ENCODE measurements around the gene CD164L2.
"Not testable (repeated sequence)": the region's sequence is repeated elsewhere in the genome, so short reads cannot be mapped to it uniquely, and the experiment has no call there.

Gene CD164L2

DNA sequence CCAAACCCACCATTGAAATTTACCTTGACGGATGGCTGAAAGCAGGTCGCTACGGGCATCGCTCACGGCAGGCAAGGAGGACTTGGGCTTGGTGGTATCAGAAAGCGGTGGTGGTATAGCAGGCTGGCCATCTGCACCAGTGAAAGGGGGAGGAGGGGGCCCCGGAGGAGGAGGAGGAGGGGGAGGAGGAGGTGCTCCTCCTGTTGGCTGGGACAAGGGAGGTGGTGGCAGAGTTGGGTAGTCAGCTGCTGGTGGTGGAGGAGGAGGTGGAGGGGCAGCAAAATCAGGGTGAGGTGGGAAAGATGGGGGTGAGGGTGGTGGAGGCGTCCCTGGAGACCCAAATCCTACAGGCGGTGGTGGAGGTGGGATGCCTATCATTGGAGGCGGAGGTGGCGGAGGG is 26.5 kb upstream of the CD164L2 start:
- Histone ChIP-seq H3K27me3 (ENCODE audit: insufficient read depth, low read length, poor library complexity) (no peaks in the 10 kb centered on the region), H3K56ac (ENCODE audit: low read length) (peak overlapping the region; percentile 7), H2AK5ac (ENCODE audit: low read length) (no peak overlapping the region), H3K4me2 (ENCODE audit: low read length) (no peak overlapping the region), H3K4me3 (ENCODE audit: low read length) (no peak overlapping the region), H3K36me3 (ENCODE audit: control insufficient read depth, insufficient read depth, low read length) (peaks cover 11% of the 10 kb centered on the region), H3K9ac (ENCODE audit: low read length) (no peak overlapping the region), H3K4ac (ENCODE audit: low read depth, low read length) (no peak overlapping the region), H3K27ac (ENCODE audit: low read depth, low read length) (no peak overlapping the region), H4K8ac (ENCODE audit: low read depth, low read length) (no peak overlapping the region), H4K5ac (ENCODE audit: low read length) (no peak overlapping the region), H2BK120ac (ENCODE audit: low read depth, low read length) (no peak overlapping the region), H3K79me1 (ENCODE audit: low read length) (no peaks in the 10 kb centered on the region), H2BK5ac (ENCODE audit: low read length) (no peak overlapping the region), H3K23ac (ENCODE audit: low read length) (no peak overlapping the region), H2BK15ac (replicated peaks; ENCODE audit: low read depth) (no peak overlapping the region), H3K79me2 (ENCODE audit: control insufficient read depth, insufficient read depth, low read length) (no peaks in the 10 kb centered on the region), H3K4me1 (ENCODE audit: control insufficient read depth, low read depth, low read length) (peaks cover 4% of the 10 kb centered on the region), H3K18ac (ENCODE audit: low read length) (no peak overlapping the region)
- no CpG with 5 or more reads among the region's 11 CpGs for WGBS (ENCODE audit: extremely low coverage, insufficient coverage, low lambda C conversion rate)
- no peak for DNase-seq

DNA sequence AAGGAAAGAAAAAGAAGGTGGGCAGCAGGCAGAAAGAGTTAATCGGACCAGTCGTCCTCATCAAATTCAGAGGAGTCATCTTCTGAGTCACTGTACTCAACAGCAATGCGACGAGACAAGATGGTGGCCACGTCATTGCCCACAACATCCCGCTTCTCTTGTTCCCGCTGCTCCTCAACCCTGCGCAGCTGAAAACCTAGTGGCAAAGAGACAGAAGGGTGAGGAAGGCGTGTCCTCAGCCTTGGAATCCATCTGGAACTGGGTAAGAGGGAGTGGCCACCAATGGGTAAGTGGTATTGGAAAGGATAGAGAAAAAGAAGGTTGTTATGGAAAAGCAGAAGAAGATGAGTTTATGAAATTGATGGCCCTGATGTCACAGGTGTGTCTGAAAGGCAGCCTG is 25.0 kb upstream of the CD164L2 start:
- H3K9ac ChIP-seq (ENCODE audit: low read length) = no peak overlapping the region
- no peak overlapping the region for H3K23ac ChIP-seq (ENCODE audit: low read length)
- no peak overlapping the region for H3K4ac ChIP-seq (ENCODE audit: low read depth, low read length)
- DNase-seq = no peak
- no peak overlapping the region for H3K27ac ChIP-seq (ENCODE audit: low read depth, low read length)
- no CpG with 5 or more reads among the region's 9 CpGs for WGBS (ENCODE audit: extremely low coverage, insufficient coverage, low lambda C conversion rate)
- no peak overlapping the region for H2BK15ac ChIP-seq (replicated peaks; ENCODE audit: low read depth)
- H3K36me3 ChIP-seq (ENCODE audit: control insufficient read depth, insufficient read depth, low read length) = peaks cover 10% of the 10 kb centered on the region
- H4K5ac ChIP-seq (ENCODE audit: low read length) = no peak overlapping the region
- no peaks in the 10 kb centered on the region for H3K79me2 ChIP-seq (ENCODE audit: control insufficient read depth, insufficient read depth, low read length)
- H3K4me3 ChIP-seq (ENCODE audit: low read length) = no peak overlapping the region
- H3K4me1 ChIP-seq (ENCODE audit: control insufficient read depth, low read depth, low read length) = peaks cover 4% of the 10 kb centered on the region
- no peak overlapping the region for H2BK120ac ChIP-seq (ENCODE audit: low read depth, low read length)
- H4K8ac ChIP-seq (ENCODE audit: low read depth, low read length) = no peak overlapping the region
- no peak overlapping the region for H2BK5ac ChIP-seq (ENCODE audit: low read length)
- H2AK5ac ChIP-seq (ENCODE audit: low read length) = no peak overlapping the region
- no peak overlapping the region for H3K18ac ChIP-seq (ENCODE audit: low read length)
- H3K27me3 ChIP-seq (ENCODE audit: insufficient read depth, low read length, poor library complexity) = no peaks in the 10 kb centered on the region
- H3K4me2 ChIP-seq (ENCODE audit: low read length) = no peak overlapping the region
- H3K79me1 ChIP-seq (ENCODE audit: low read length) = no peaks in the 10 kb centered on the region
- H3K56ac ChIP-seq (ENCODE audit: low read length) = no peak overlapping the region

DNA sequence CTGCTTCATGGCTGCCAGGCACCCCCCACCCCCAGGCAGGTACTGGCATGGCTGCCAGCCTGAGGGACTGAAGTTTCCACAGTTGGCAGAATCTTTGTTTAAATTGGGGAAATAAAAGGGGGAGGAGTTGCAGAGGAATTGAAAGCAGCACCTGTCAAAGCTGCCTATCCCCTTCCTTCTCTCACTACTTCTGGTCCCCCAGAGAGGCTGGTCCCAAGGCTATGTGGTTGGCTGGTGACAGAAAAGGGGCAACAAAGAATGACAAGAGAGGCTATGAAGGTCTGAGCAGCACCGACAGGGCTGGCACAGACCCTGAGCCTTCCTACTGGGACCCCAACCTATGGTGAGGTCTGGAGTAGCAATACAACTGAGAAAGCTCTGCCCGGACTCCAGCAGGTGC is 23.7 kb upstream of the CD164L2 start:
- DNase-seq; H3K4me1 ChIP-seq (ENCODE audit: control insufficient read depth, low read depth, low read length); H3K27ac ChIP-seq (ENCODE audit: low read depth, low read length): not testable (repeated sequence)

DNA sequence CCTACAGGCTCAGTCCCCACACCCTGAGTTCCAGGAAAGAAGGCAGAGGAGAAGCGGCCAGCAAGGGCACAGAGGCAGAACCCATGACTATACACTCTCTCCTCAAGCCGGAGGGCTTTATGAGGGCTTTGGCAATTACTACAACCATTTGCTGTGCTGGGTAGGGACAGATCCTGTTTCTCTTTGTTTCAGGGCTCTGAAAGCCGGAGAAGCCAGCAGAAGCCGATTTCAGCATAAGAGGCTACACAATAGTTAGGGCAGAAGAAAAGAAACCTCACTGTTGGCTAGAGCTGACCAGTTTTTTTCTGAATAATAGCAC is 23.2 kb upstream of the CD164L2 start:
- no peak overlapping the region for H4K5ac ChIP-seq (ENCODE audit: low read length)
- no peak overlapping the region for H2AK5ac ChIP-seq (ENCODE audit: low read length)
- no peak overlapping the region for H4K8ac ChIP-seq (ENCODE audit: low read depth, low read length)
- H3K4ac ChIP-seq (ENCODE audit: low read depth, low read length) = no peak overlapping the region
- H3K27ac ChIP-seq (ENCODE audit: low read depth, low read length) = peak overlapping the region; percentile 69
- no peak overlapping the region for H3K4me3 ChIP-seq (ENCODE audit: low read length)
- DNase-seq = no peak
- H3K18ac ChIP-seq (ENCODE audit: low read length) = no peak overlapping the region
- no peaks in the 10 kb centered on the region for H3K79me2 ChIP-seq (ENCODE audit: control insufficient read depth, insufficient read depth, low read length)
- WGBS (ENCODE audit: extremely low coverage, insufficient coverage, low lambda C conversion rate) = no CpG with 5 or more reads among the region's 4 CpGs
- H3K36me3 ChIP-seq (ENCODE audit: control insufficient read depth, insufficient read depth, low read length) = peaks cover 8% of the 10 kb centered on the region
- H3K79me1 ChIP-seq (ENCODE audit: low read length) = no peaks in the 10 kb centered on the region
- peaks cover 4% of the 10 kb centered on the region for H3K4me1 ChIP-seq (ENCODE audit: control insufficient read depth, low read depth, low read length)
- H2BK5ac ChIP-seq (ENCODE audit: low read length) = no peak overlapping the region
- H3K56ac ChIP-seq (ENCODE audit: low read length) = peak overlapping the region; percentile 73
- no peak overlapping the region for H3K4me2 ChIP-seq (ENCODE audit: low read length)
- no peak overlapping the region for H3K23ac ChIP-seq (ENCODE audit: low read length)
- no peak overlapping the region for H2BK120ac ChIP-seq (ENCODE audit: low read depth, low read length)
- no peak overlapping the region for H2BK15ac ChIP-seq (replicated peaks; ENCODE audit: low read depth)
- peak overlapping the region; percentile 53 for H3K9ac ChIP-seq (ENCODE audit: low read length)
- H3K27me3 ChIP-seq (ENCODE audit: insufficient read depth, low read length, poor library complexity) = no peaks in the 10 kb centered on the region

More for the DNA sequence above, 23.7 kb upstream of the CD164L2 start:
- H3K36me3 ChIP-seq (ENCODE audit: control insufficient read depth, insufficient read depth, low read length); H2AK5ac ChIP-seq (ENCODE audit: low read length); H3K56ac ChIP-seq (ENCODE audit: low read length); H3K4ac ChIP-seq (ENCODE audit: low read depth, low read length); H4K8ac ChIP-seq (ENCODE audit: low read depth, low read length); H3K9ac ChIP-seq (ENCODE audit: low read length); H2BK120ac ChIP-seq (ENCODE audit: low read depth, low read length); H3K4me2 ChIP-seq (ENCODE audit: low read length); H2BK15ac ChIP-seq (replicated peaks; ENCODE audit: low read depth); H3K4me3 ChIP-seq (ENCODE audit: low read length); H2BK5ac ChIP-seq (ENCODE audit: low read length); H3K79me1 ChIP-seq (ENCODE audit: low read length); H3K79me2 ChIP-seq (ENCODE audit: control insufficient read depth, insufficient read depth, low read length); H3K27me3 ChIP-seq (ENCODE audit: insufficient read depth, low read length, poor library complexity); H3K23ac ChIP-seq (ENCODE audit: low read length); H4K5ac ChIP-seq (ENCODE audit: low read length); H3K18ac ChIP-seq (ENCODE audit: low read length): not testable (repeated sequence)
- WGBS (ENCODE audit: extremely low coverage, insufficient coverage, low lambda C conversion rate) = no CpG with 5 or more reads among the region's 2 CpGs

DNA sequence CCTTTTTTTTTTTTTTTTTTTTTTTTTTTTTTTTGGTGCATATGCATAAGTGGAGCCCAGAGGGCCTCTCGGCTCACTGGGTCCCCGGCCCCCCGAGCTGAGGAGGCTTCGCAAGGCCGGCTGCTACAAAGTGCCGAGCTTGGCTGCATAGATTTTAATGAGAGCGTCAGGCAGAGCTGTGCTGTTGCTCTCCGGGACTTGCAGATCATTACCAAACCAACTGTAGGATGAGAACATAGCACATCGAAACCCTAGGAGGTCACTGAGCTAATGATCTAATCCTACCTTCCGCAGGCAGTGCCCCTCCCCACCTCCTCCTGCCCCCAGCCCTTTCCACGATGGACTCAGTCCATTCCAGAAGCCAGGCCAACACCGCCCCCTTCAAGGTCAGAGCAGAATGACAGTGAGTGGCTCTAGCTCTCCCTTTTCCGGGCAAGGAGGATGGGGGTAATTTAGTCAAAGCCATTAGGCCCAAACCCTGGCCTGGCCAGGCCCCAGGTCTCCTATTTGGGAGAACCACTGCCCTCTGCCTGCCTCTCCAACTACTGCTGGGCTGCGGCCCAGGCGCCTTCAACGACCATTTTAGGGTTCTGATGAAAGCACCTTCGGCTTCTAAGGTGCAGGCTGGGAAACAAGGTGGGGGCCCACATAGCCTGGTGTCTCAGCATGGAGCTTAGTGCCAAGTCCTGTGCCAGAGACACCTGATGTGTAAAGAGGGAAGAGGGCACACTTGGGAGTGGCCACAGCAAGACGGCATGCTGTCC is 22.6 kb upstream of the CD164L2 start:
- not testable (repeated sequence) for H3K79me1 ChIP-seq (ENCODE audit: low read length); H3K18ac ChIP-seq (ENCODE audit: low read length); H3K27me3 ChIP-seq (ENCODE audit: insufficient read depth, low read length, poor library complexity); H3K4me1 ChIP-seq (ENCODE audit: control insufficient read depth, low read depth, low read length); H3K4ac ChIP-seq (ENCODE audit: low read depth, low read length); H4K8ac ChIP-seq (ENCODE audit: low read depth, low read length); H3K36me3 ChIP-seq (ENCODE audit: control insufficient read depth, insufficient read depth, low read length); H3K4me3 ChIP-seq (ENCODE audit: low read length); H3K4me2 ChIP-seq (ENCODE audit: low read length); H2BK15ac ChIP-seq (replicated peaks; ENCODE audit: low read depth); H3K23ac ChIP-seq (ENCODE audit: low read length); H3K79me2 ChIP-seq (ENCODE audit: control insufficient read depth, insufficient read depth, low read length); H2BK5ac ChIP-seq (ENCODE audit: low read length); H2AK5ac ChIP-seq (ENCODE audit: low read length); H2BK120ac ChIP-seq (ENCODE audit: low read depth, low read length); H4K5ac ChIP-seq (ENCODE audit: low read length)
- Histone ChIP-seq H3K27ac (ENCODE audit: low read depth, low read length) (peak overlapping the region; percentile 69), H3K56ac (ENCODE audit: low read length) (peak overlapping the region; percentile 73), H3K9ac (ENCODE audit: low read length) (peak overlapping the region; percentile 53)
- peak; percentile 92 for DNase-seq
- no CpG with 5 or more reads among the region's 18 CpGs for WGBS (ENCODE audit: extremely low coverage, insufficient coverage, low lambda C conversion rate)

DNA sequence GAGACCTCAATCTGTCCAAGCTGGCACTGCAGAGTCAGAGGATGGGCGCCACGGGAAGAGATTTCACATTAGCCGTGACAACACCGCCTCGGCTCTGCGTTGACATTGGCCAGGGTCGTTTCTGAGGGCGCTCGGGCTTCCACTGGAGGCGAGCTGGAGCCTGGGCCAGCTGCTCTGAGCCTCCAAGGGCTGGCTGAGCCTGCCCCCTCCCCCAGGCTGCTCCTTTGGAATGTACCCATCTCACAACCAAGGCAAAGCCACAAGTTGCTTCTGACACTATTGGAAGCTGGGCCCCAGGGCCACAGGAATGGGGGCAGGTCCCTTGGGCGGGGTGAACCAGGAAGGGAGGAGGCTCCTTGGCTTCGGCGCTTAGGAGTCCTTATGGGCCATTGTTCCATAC is 21.9 kb upstream of the CD164L2 start:
- no peak overlapping the region for H4K8ac ChIP-seq (ENCODE audit: low read depth, low read length)
- peak overlapping the region; percentile 32 for H3K27ac ChIP-seq (ENCODE audit: low read depth, low read length)
- H3K4me3 ChIP-seq (ENCODE audit: low read length) = no peak overlapping the region
- H2AK5ac ChIP-seq (ENCODE audit: low read length) = no peak overlapping the region
- H3K79me2 ChIP-seq (ENCODE audit: control insufficient read depth, insufficient read depth, low read length) = no peaks in the 10 kb centered on the region
- peak overlapping the region; percentile 9 for H3K18ac ChIP-seq (ENCODE audit: low read length)
- H3K4me2 ChIP-seq (ENCODE audit: low read length) = no peak overlapping the region
- peak overlapping the region; percentile 16 for H3K9ac ChIP-seq (ENCODE audit: low read length)
- H3K27me3 ChIP-seq (ENCODE audit: insufficient read depth, low read length, poor library complexity) = no peaks in the 10 kb centered on the region
- no CpG with 5 or more reads among the region's 13 CpGs for WGBS (ENCODE audit: extremely low coverage, insufficient coverage, low lambda C conversion rate)
- H4K5ac ChIP-seq (ENCODE audit: low read length) = no peak overlapping the region
- peak overlapping the region; percentile 36 for H3K56ac ChIP-seq (ENCODE audit: low read length)
- no peak overlapping the region for H2BK5ac ChIP-seq (ENCODE audit: low read length)
- peaks cover 2% of the 10 kb centered on the region for H3K36me3 ChIP-seq (ENCODE audit: control insufficient read depth, insufficient read depth, low read length)
- no peak overlapping the region for H3K23ac ChIP-seq (ENCODE audit: low read length)
- no peak overlapping the region for H2BK15ac ChIP-seq (replicated peaks; ENCODE audit: low read depth)
- H3K4me1 ChIP-seq (ENCODE audit: control insufficient read depth, low read depth, low read length) = peaks cover 4% of the 10 kb centered on the region
- H3K79me1 ChIP-seq (ENCODE audit: low read length) = no peaks in the 10 kb centered on the region
- peak; percentile 93 for DNase-seq
- H3K4ac ChIP-seq (ENCODE audit: low read depth, low read length) = peak overlapping the region; percentile 5
- no peak overlapping the region for H2BK120ac ChIP-seq (ENCODE audit: low read depth, low read length)

Measured in mesendoderm (in vitro differentiated cells).